ENCODE results near the gene ART3.

ART3 gene

DNA sequence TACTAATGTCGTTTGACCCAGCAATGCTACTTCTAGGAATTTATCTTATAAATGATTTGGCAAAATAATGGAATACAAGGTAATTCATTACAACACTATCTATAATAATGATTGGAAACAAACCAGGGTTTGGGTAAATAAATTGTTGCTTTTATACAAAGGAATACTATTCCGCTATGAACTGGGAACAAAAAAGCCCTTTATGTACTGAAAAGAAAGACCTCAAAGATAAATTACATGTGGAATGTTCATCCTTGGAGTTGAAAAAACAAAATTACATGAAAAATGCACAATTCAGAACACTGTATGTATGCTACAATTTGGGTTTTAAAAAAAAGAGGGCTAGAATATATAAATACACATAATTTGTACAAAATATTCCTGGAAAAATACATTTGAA is 78.8 kb downstream of the ART3 start:
- DNase-seq, result no peak

DNA sequence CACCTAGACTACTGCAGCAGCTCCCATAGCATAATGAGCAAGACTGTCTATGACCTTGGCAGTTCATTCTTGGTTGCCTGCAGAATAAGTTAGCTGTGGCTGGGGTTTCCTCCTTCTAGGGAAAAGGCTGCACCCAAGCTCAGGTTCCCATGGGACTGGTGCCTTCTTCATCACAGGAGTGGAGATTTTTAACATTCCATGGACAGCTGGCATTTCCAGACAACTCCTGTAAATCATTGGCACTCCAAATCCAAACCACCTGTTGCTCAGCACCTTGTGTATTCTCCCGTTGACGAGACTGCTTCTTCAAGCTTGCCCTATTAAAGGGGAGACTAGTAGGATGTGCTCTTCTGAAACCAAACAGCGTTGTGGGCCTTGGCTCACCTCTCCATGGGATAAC is 81.5 kb downstream of the ART3 start:
- DNase-seq, result no peak

DNA sequence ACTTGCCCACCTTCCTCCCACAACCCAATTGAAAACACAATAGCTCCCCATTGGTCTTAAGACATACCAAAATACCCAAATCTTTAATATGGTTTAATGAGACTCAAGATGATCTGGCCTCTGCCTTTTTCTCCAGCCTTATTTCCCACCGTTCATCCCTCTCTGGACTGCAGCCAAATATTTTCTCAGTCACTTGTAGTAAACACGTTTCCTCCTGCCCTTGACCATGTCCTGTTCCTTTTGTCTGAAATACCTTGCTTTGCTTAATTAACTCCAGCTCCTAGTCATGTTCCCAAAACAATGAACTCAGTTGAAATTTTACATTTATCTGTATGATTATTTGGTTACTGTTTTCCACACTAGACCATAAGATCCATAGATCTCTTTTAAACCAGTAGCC is 82.1 kb downstream of the ART3 start:
- no peak for DNase-seq

DNA sequence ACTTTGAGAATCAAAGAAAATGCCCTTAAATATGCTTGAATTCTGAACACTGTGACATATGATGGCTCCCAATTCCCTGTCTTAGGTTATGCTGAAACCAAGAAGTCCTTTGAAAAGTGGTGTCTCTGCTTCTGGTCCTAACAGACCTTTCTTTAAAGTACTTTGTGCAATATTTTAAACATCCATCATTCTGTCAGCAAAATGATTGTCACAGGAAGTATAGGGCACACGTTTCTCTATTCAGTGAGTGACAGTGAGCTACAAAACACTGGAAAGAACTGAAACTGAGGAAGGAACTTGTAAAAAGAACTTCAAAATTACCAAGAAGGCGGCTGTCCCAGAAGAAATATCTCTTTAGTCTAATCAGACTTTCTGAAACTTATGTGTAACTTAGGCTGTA is 85.8 kb downstream of the ART3 start:
- DNase-seq, result no peak

Data from CD4-positive, alpha-beta T cell treated with Interleukin-15 for 1 hour (primary cell).